Measurements from ENCODE around the gene DRC1.

- TF ChIP-seq CTCF (IDR thresholded peaks at IDR 0.05; ENCODE audit: poor library complexity, severe bottlenecking), result no peak
- TF ChIP-seq POLR2AphosphoS5 (IDR thresholded peaks at IDR 0.05), result no peak
- TF ChIP-seq EP300 (conservative IDR thresholded peaks at IDR 0.05; ENCODE audit: poor library complexity, severe bottlenecking), result no peak
- TF ChIP-seq TAF1 (IDR thresholded peaks at IDR 0.05; ENCODE audit: low read depth), result no peak
- no peak for TF ChIP-seq MXI1 (conservative IDR thresholded peaks at IDR 0.05; ENCODE audit: poor library complexity, severe bottlenecking)
- no peak for TF ChIP-seq EZH2 (IDR thresholded peaks at IDR 0.05; ENCODE audit: borderline replicate concordance, insufficient read depth, low read length, poor library complexity, severe bottlenecking)
- no peak for TF ChIP-seq REST (IDR thresholded peaks at IDR 0.05; ENCODE audit: borderline replicate concordance)
Measured at GRCh38 chr2:26450031-26450635, 48.4 kb downstream of the DRC1 start.

All from neural cell (in vitro differentiated cells).